Measurements from ENCODE around the gene MSANTD7.

The MSANTD7 gene

DNA sequence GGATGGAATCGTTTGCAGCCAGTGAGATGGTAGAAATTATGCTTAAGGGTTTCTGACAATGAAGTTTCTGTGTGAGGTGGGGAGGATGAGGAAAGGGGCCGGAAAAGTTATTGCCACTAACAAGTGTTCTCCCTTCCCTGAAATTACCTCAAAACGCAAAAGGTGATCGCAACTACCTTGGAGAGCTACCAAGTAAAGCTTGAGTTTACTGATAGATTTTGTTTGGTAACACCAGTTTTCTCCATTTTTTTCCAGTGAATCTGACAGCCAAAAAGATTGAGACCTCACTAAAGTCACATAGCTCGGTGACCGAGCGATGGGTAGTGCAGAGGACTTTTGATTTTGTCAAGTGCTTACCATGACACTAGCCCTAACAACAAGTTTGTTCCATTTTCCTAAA is 42.1 kb downstream of the MSANTD7 start:
- no peak for DNase-seq (ENCODE audit: low read depth in 2 of 2)

DNA sequence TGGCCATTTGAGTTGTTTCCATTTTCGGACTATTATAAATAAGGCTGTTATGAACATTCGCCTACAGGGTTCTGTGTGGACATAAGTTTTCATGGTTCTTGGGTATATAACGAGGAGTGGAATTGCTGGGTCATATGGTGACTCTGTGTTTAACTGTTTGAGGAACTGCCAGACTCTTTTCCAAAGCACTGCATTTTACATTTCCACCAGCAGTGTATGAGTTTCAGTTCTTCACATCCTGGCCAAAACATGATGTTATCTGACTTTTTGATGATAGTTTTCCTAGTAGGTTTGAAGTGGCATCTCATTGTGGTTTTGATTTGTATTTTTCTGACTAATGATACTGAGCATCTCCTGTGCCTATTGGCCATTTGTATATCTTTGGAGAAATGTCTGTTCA is 46.0 kb downstream of the MSANTD7 start:
- no peak for DNase-seq (ENCODE audit: low read depth in 2 of 2)

Measured in stimulated activated CD4-positive, alpha-beta T cell treated with anti-CD3 and anti-CD28 coated beads, Interleukin-12 subunit alpha, Interleukin-12 subunit beta, amount 100 ng/mL, for 24 hours (primary cell).